ENCODE results near the gene MUC2. TPM values are rescaled to one million over a fixed set of nuclear protein-coding genes. Genes with fewer than 3 reads are reported as not detected.

MUC2 gene
- total RNA-seq, 2 experiments from 2014 or later: not detected

- Mint-ChIP-seq H3K27me3 (no peaks in the 10 kb centered on the region), H3K4me3 (no peak overlapping the region)
- POLR2A ChIA-PET: no interaction called here
Observed at GRCh38 chr11:1087279-1087960, 12.7 kb downstream of the MUC2 start.

GRCh38 chr11:1087961-1088926 is 13.6 kb downstream of the MUC2 start:
- ChIA-PET POLR2A (no interaction called here), CTCF (no interaction called here)
- no peak overlapping the region for H3K4me3 Mint-ChIP-seq
- no peak for DNase-seq
- H3K27ac Mint-ChIP-seq: no peak overlapping the region
- H3K27me3 Mint-ChIP-seq: no peaks in the 10 kb centered on the region
- H3K36me3 Mint-ChIP-seq (ENCODE audit: low read depth): no peaks in the 10 kb centered on the region
- no peaks in the 10 kb centered on the region for H3K4me1 Mint-ChIP-seq
- peaks cover 13% of the 10 kb centered on the region for H3K9me3 Mint-ChIP-seq

More at GRCh38 chr11:1087279-1087960, 12.7 kb downstream of the MUC2 start:
- Mint-ChIP-seq H3K36me3 (ENCODE audit: low read depth) (no peaks in the 10 kb centered on the region), H3K4me1 (no peaks in the 10 kb centered on the region), H3K9me3 (peaks cover 13% of the 10 kb centered on the region), H3K27ac (no peak overlapping the region)
- CTCF ChIA-PET: no interaction called here
- no peak for DNase-seq

- ChIA-PET CTCF (no interaction called here), POLR2A (no interaction called here)
- Mint-ChIP-seq H3K9me3 (peaks cover 13% of the 10 kb centered on the region), H3K4me3 (no peak overlapping the region), H3K36me3 (ENCODE audit: low read depth) (no peaks in the 10 kb centered on the region), H3K27ac (no peak overlapping the region), H3K27me3 (no peaks in the 10 kb centered on the region), H3K4me1 (no peaks in the 10 kb centered on the region)
- no peak for DNase-seq
Observed at GRCh38 chr11:1088927-1089737, 14.5 kb downstream of the MUC2 start.

GRCh38 chr11:1089738-1090599 is 15.3 kb downstream of the MUC2 start:
- no peaks in the 10 kb centered on the region for H3K4me1 Mint-ChIP-seq
- no peak overlapping the region for H3K4me3 Mint-ChIP-seq
- no peak overlapping the region for H3K27ac Mint-ChIP-seq
- DNase-seq: no peak
- H3K27me3 Mint-ChIP-seq: no peaks in the 10 kb centered on the region
- ChIA-PET POLR2A (no interaction called here), CTCF (no interaction called here)
- no peaks in the 10 kb centered on the region for H3K36me3 Mint-ChIP-seq (ENCODE audit: low read depth)
- H3K9me3 Mint-ChIP-seq: peaks cover 14% of the 10 kb centered on the region

GRCh38 chr11:1090600-1091331 is 16.1 kb downstream of the MUC2 start:
- ChIA-PET CTCF (no interaction called here), POLR2A (no interaction called here)
- Mint-ChIP-seq H3K4me3 (no peak overlapping the region), H3K4me1 (no peaks in the 10 kb centered on the region), H3K27ac (no peak overlapping the region), H3K36me3 (ENCODE audit: low read depth) (no peaks in the 10 kb centered on the region), H3K27me3 (no peaks in the 10 kb centered on the region), H3K9me3 (peaks cover 16% of the 10 kb centered on the region)
- no peak for DNase-seq

- Mint-ChIP-seq H3K27me3 (no peaks in the 10 kb centered on the region), H3K4me1 (no peaks in the 10 kb centered on the region), H3K9me3 (peaks cover 18% of the 10 kb centered on the region), H3K4me3 (no peak overlapping the region), H3K27ac (no peak overlapping the region), H3K36me3 (ENCODE audit: low read depth) (no peaks in the 10 kb centered on the region)
- ChIA-PET POLR2A (no interaction called here), CTCF (no interaction called here)
- no peak for DNase-seq
Observed at GRCh38 chr11:1091332-1092083, 16.8 kb downstream of the MUC2 start.

GRCh38 chr11:1092145-1092670 is 17.5 kb downstream of the MUC2 start:
- ChIA-PET POLR2A (no interaction called here), CTCF (no interaction called here)

GRCh38 chr11:1092919-1093318 is 18.2 kb downstream of the MUC2 start:
- ChIA-PET CTCF (no interaction called here), POLR2A (no interaction called here)
- H3K27me3 Mint-ChIP-seq: no peaks in the 10 kb centered on the region
- no peaks in the 10 kb centered on the region for H3K4me1 Mint-ChIP-seq
- peaks cover 18% of the 10 kb centered on the region for H3K9me3 Mint-ChIP-seq
- DNase-seq: no peak
- H3K4me3 Mint-ChIP-seq: no peak overlapping the region
- no peak overlapping the region for H3K27ac Mint-ChIP-seq
- no peaks in the 10 kb centered on the region for H3K36me3 Mint-ChIP-seq (ENCODE audit: low read depth)

More at GRCh38 chr11:1092145-1092670, 17.5 kb downstream of the MUC2 start:
- peaks cover 18% of the 10 kb centered on the region for H3K9me3 Mint-ChIP-seq
- H3K4me3 Mint-ChIP-seq: no peak overlapping the region
- no peak for DNase-seq
- H3K27me3 Mint-ChIP-seq: no peaks in the 10 kb centered on the region
- H3K4me1 Mint-ChIP-seq: no peaks in the 10 kb centered on the region
- no peak overlapping the region for H3K27ac Mint-ChIP-seq
- H3K36me3 Mint-ChIP-seq (ENCODE audit: low read depth): no peaks in the 10 kb centered on the region

GRCh38 chr11:1099519-1100355 is 25.1 kb downstream of the MUC2 start:
- Mint-ChIP-seq H3K36me3 (ENCODE audit: low read depth) (no peaks in the 10 kb centered on the region), H3K27ac (no peak overlapping the region), H3K27me3 (no peaks in the 10 kb centered on the region), H3K9me3 (peaks cover 12% of the 10 kb centered on the region), H3K4me3 (no peak overlapping the region), H3K4me1 (no peaks in the 10 kb centered on the region)
- CTCF ChIA-PET: no interaction called here
- DNase-seq: no peak
- POLR2A ChIA-PET: no interaction called here

- no peaks in the 10 kb centered on the region for H3K36me3 Mint-ChIP-seq (ENCODE audit: low read depth)
- H3K4me1 Mint-ChIP-seq: no peaks in the 10 kb centered on the region
- H3K9me3 Mint-ChIP-seq: peaks cover 9% of the 10 kb centered on the region
- CTCF ChIA-PET: no interaction called here
- H3K27me3 Mint-ChIP-seq: no peaks in the 10 kb centered on the region
- no peak overlapping the region for H3K4me3 Mint-ChIP-seq
- H3K27ac Mint-ChIP-seq: no peak overlapping the region
- POLR2A ChIA-PET: no interaction called here
- DNase-seq: no peak
Observed at GRCh38 chr11:1100417-1101245, 26.0 kb downstream of the MUC2 start.
